OCI-LY1 (cell line): Measurements from ENCODE around the gene CFC1.
"Not testable (repeated sequence)": the region's sequence is repeated elsewhere in the genome, so short reads cannot be mapped to it uniquely, and the experiment has no call there.

Experiments used
- H2AFZ ChIP-seq: fragments of 200-600 bp; sonication (generic), shearing (Covaris generic); 2 replicates; pipeline ENCODE4 v1.6.0; 2014; ENCODE audit warnings: antibody characterized with exemption, mild to moderate bottlenecking, low read length
- H3F3A ChIP-seq: fragments of 200-600 bp; sonication (generic), shearing (Covaris generic); 2 replicates; pipeline ENCODE4 v1.6.0; 2014; ENCODE audit warnings: mild to moderate bottlenecking, antibody characterized with exemption, low read length, moderate library complexity; ENCODE audit not compliant: insufficient read depth
- H3K27ac ChIP-seq: fragments of 200-600 bp; sonication (generic); 2 replicates; pipeline ENCODE4 v1.5.1; 2014; ENCODE audit warnings: low read length, mixed run types, mild to moderate bottlenecking, low read depth; ENCODE audit not compliant: poor library complexity, severe bottlenecking
- H3K27me3 ChIP-seq: fragments of 200-600 bp; sonication (generic); 2 replicates; pipeline ENCODE4 v1.6.0; 2014; ENCODE audit warnings: antibody characterized with exemption, mild to moderate bottlenecking, low read length, moderate library complexity; ENCODE audit not compliant: insufficient read depth
- H3K36me3 ChIP-seq: fragments of 200-600 bp; sonication (generic); 2 replicates; pipeline ENCODE4 v1.6.1; 2014; ENCODE audit warnings: mild to moderate bottlenecking, antibody characterized with exemption, low read length, moderate library complexity, mixed read lengths; ENCODE audit not compliant: insufficient read depth
- H3K4me1 ChIP-seq: fragments of 200-600 bp; sonication (generic); 2 replicates; pipeline ENCODE4 v1.5.1; 2014; ENCODE audit warnings: mild to moderate bottlenecking, low read length, moderate library complexity; ENCODE audit not compliant: insufficient read depth, severe bottlenecking
- H3K4me2 ChIP-seq: fragments of 200-600 bp; sonication (generic), shearing (Covaris generic); 2 replicates; pipeline ENCODE4 v1.6.1; 2014; ENCODE audit warnings: low read length
- H3K4me3 ChIP-seq: fragments of 200-600 bp; sonication (generic); 2 replicates; pipeline ENCODE4 v1.5.1; 2014; ENCODE audit warnings: low read length, low read depth, mild to moderate bottlenecking, mixed read lengths; ENCODE audit not compliant: poor library complexity, severe bottlenecking
- H3K79me2 ChIP-seq: fragments of 200-600 bp; shearing (Covaris generic); 2 replicates; pipeline ENCODE4 v1.6.1; 2016; ENCODE audit warnings: mixed run types, low read length, mixed read lengths; ENCODE audit not compliant: insufficient read depth
- H3K9ac ChIP-seq: fragments of 200-600 bp; sonication (generic), shearing (Covaris generic); 2 replicates; pipeline ENCODE4 v1.6.1; 2014; ENCODE audit warnings: mild to moderate bottlenecking, low read length, mixed read lengths
- H3K9me2 ChIP-seq: fragments of 200-600 bp; sonication (generic), shearing (Covaris generic); 2 replicates; pipeline ENCODE4 v1.6.1; 2014; ENCODE audit warnings: low read depth, mild to moderate bottlenecking, low read length, mixed read lengths
- H3K9me3 ChIP-seq: fragments of 200-600 bp; shearing (Covaris generic); 2 replicates; pipeline ENCODE4 v1.6.1; 2014; ENCODE audit warnings: low read length, mixed read lengths
- H4K20me1 ChIP-seq: fragments of 200-600 bp; sonication (generic), shearing (Covaris generic); 2 replicates; pipeline ENCODE4 v1.6.0; 2016; ENCODE audit warnings: mild to moderate bottlenecking, low read length; ENCODE audit not compliant: insufficient read depth

CFC1 gene

GRCh38 chr2:130592791-130593414 is 6.5 kb downstream of the CFC1 start:
- H3K4me3 ChIP-seq, H3F3A ChIP-seq, H3K79me2 ChIP-seq, H2AFZ ChIP-seq, H3K36me3 ChIP-seq, H3K27ac ChIP-seq, H4K20me1 ChIP-seq, H3K9me3 ChIP-seq, H3K9me2 ChIP-seq, H3K4me2 ChIP-seq, H3K9ac ChIP-seq, H3K27me3 ChIP-seq, H3K4me1 ChIP-seq: not testable (repeated sequence)

GRCh38 chr2:130590842-130591359 is 8.5 kb downstream of the CFC1 start:
- not testable (repeated sequence) for H3K4me3 ChIP-seq, H3K9me2 ChIP-seq, H3K36me3 ChIP-seq

GRCh38 chr2:130590170-130590841 is 9.1 kb downstream of the CFC1 start:
- not testable (repeated sequence) for H3K4me3 ChIP-seq, H3K36me3 ChIP-seq, H3K79me2 ChIP-seq, H3K9me3 ChIP-seq, H3K27me3 ChIP-seq, H3K4me2 ChIP-seq, H4K20me1 ChIP-seq, H3K9me2 ChIP-seq, H3K9ac ChIP-seq, H3K4me1 ChIP-seq, H3K27ac ChIP-seq, H2AFZ ChIP-seq, H3F3A ChIP-seq

More at GRCh38 chr2:130590842-130591359, 8.5 kb downstream of the CFC1 start:
- not testable (repeated sequence) for H3F3A ChIP-seq, H4K20me1 ChIP-seq, H2AFZ ChIP-seq, H3K27ac ChIP-seq, H3K9me3 ChIP-seq, H3K4me2 ChIP-seq, H3K4me1 ChIP-seq, H3K79me2 ChIP-seq, H3K9ac ChIP-seq, H3K27me3 ChIP-seq

GRCh38 chr2:130588688-130589458 is 10.5 kb downstream of the CFC1 start:
- H3F3A ChIP-seq, H3K27me3 ChIP-seq, H2AFZ ChIP-seq, H4K20me1 ChIP-seq, H3K4me3 ChIP-seq, H3K27ac ChIP-seq, H3K36me3 ChIP-seq, H3K9me3 ChIP-seq, H3K9me2 ChIP-seq, H3K4me1 ChIP-seq, H3K9ac ChIP-seq, H3K4me2 ChIP-seq, H3K79me2 ChIP-seq: not testable (repeated sequence)

GRCh38 chr2:130584726-130585125 is 14.6 kb downstream of the CFC1 start:
- H3K9me3 ChIP-seq, H3K4me3 ChIP-seq, H2AFZ ChIP-seq, H3F3A ChIP-seq, H3K36me3 ChIP-seq, H3K27me3 ChIP-seq, H3K79me2 ChIP-seq, H3K9me2 ChIP-seq, H3K27ac ChIP-seq, H4K20me1 ChIP-seq, H3K4me1 ChIP-seq, H3K4me2 ChIP-seq, H3K9ac ChIP-seq: not testable (repeated sequence)

- H3K9me3 ChIP-seq, H3K9me2 ChIP-seq, H4K20me1 ChIP-seq, H3K27me3 ChIP-seq, H3F3A ChIP-seq, H3K79me2 ChIP-seq, H3K27ac ChIP-seq, H3K9ac ChIP-seq, H2AFZ ChIP-seq, H3K4me1 ChIP-seq, H3K36me3 ChIP-seq, H3K4me3 ChIP-seq, H3K4me2 ChIP-seq: not testable (repeated sequence)
Observed at GRCh38 chr2:130583582-130583981, 15.8 kb downstream of the CFC1 start.

- H4K20me1 ChIP-seq, H2AFZ ChIP-seq, H3K4me2 ChIP-seq, H3K27me3 ChIP-seq, H3F3A ChIP-seq, H3K9me3 ChIP-seq, H3K27ac ChIP-seq, H3K9me2 ChIP-seq, H3K4me1 ChIP-seq, H3K79me2 ChIP-seq, H3K4me3 ChIP-seq, H3K9ac ChIP-seq, H3K36me3 ChIP-seq: not testable (repeated sequence)
Observed at GRCh38 chr2:130582970-130583369, 16.4 kb downstream of the CFC1 start.
